Loucy (cell line): Measurements from ENCODE around the gene ATP5PB.

ENCODE experiments used
- H2AFZ ChIP-seq: fragments of 200-600 bp; sonication (generic); 2 replicates; pipeline ENCODE4 v1.6.0; 2016; ENCODE audit warnings: antibody characterized with exemption, mild to moderate bottlenecking, low read length, moderate library complexity
- H3F3A ChIP-seq: fragments of 200-600 bp; 2 replicates; pipeline ENCODE4 v1.6.0; 2016; ENCODE audit warnings: antibody characterized with exemption, low read depth, mild to moderate bottlenecking
- H3K27me3 ChIP-seq: fragments of 200-600 bp; sonication (generic); 2 replicates; pipeline ENCODE4 v1.6.1; 2014; ENCODE audit warnings: low read length, mild to moderate bottlenecking; ENCODE audit not compliant: insufficient read depth, poor library complexity, severe bottlenecking
- H3K36me3 ChIP-seq: fragments of 200-600 bp; sonication (generic); 2 replicates; pipeline ENCODE4 v1.6.1; 2016; ENCODE audit warnings: low read length; ENCODE audit not compliant: insufficient read depth
- H3K4me1 ChIP-seq: fragments of 200-600 bp; sonication (generic); 2 replicates; pipeline ENCODE4 v1.5.1; 2014; ENCODE audit warnings: low read length, mild to moderate bottlenecking; ENCODE audit not compliant: insufficient read depth, poor library complexity, severe bottlenecking
- H3K4me2 ChIP-seq: fragments of 200-600 bp; sonication (generic); 2 replicates; pipeline ENCODE4 v1.6.0; 2014; ENCODE audit warnings: antibody characterized with exemption, low read length, low read depth, mild to moderate bottlenecking; ENCODE audit not compliant: poor library complexity, severe bottlenecking
- H3K4me3 ChIP-seq: fragments of 200-600 bp; sonication (generic); 2 replicates; pipeline ENCODE4 v1.5.1; 2014; ENCODE audit warnings: low read length, mild to moderate bottlenecking, mixed read lengths; ENCODE audit not compliant: poor library complexity, severe bottlenecking
- H3K79me2 ChIP-seq: fragments of 200-600 bp; sonication (generic); 2 replicates; pipeline ENCODE4 v1.6.1; 2014; ENCODE audit warnings: low read length; ENCODE audit not compliant: insufficient read depth
- H3K9ac ChIP-seq: fragments of 200-600 bp; sonication (generic); 2 replicates; pipeline ENCODE4 v1.6.0; 2014; ENCODE audit warnings: mild to moderate bottlenecking, low read depth, low read length, moderate library complexity; ENCODE audit not compliant: poor library complexity, severe bottlenecking
- H3K9me2 ChIP-seq: fragments of 200-600 bp; sonication (generic); replicated peaks from 2 replicates; pipeline ENCODE4 v1.6.1; 2016; ENCODE audit warnings: low read depth, low read length, mixed read lengths
- H3K9me3 ChIP-seq: fragments of 200-600 bp; sonication (generic); 2 replicates; pipeline ENCODE4 v1.6.1; 2014; ENCODE audit warnings: mild to moderate bottlenecking, antibody characterized with exemption, low read length, low read depth; ENCODE audit not compliant: insufficient read depth
- H4K20me1 ChIP-seq: fragments of 200-600 bp; sonication (generic); 2 replicates; pipeline ENCODE4 v1.6.0; 2014; ENCODE audit warnings: antibody characterized with exemption, low read length, mild to moderate bottlenecking; ENCODE audit not compliant: insufficient read depth, poor library complexity, severe bottlenecking
- CTCF ChIP-seq: fragments of 200-600 bp; sonication (generic); conservative IDR thresholded peaks from 2 replicates; pipeline ENCODE4 v1.5.1; 2014; ENCODE audit warnings: mild to moderate bottlenecking, antibody characterized with exemption, low read length
- EZH2phosphoT487 ChIP-seq: fragments of 200-600 bp; IDR thresholded peaks from 2 replicates; pipeline ENCODE4 v1.6.1; 2018; ENCODE audit warnings: antibody characterized with exemption, mild to moderate bottlenecking, moderate library complexity, borderline replicate concordance

The ATP5PB gene

GRCh38 chr1:111496398-111496797, 47.1 kb downstream of the ATP5PB start:
- no peaks in the 10 kb centered on the region for H3K9me2 ChIP-seq
- H3K4me1 ChIP-seq = peaks cover 7% of the 10 kb centered on the region
- H3K4me3 ChIP-seq = no peak overlapping the region
- no peaks in the 10 kb centered on the region for H3K9me3 ChIP-seq
- H3K4me2 ChIP-seq = no peak overlapping the region
- H3F3A ChIP-seq = no peaks in the 10 kb centered on the region
- H4K20me1 ChIP-seq = no peaks in the 10 kb centered on the region
- TF ChIP-seq CTCF = no peak
- TF ChIP-seq EZH2phosphoT487 = no peak
- no peaks in the 10 kb centered on the region for H3K27me3 ChIP-seq
- H3K79me2 ChIP-seq = no peaks in the 10 kb centered on the region
- H3K9ac ChIP-seq = no peak overlapping the region
- H3K36me3 ChIP-seq = no peaks in the 10 kb centered on the region
- H2AFZ ChIP-seq = no peak overlapping the region

- TF ChIP-seq EZH2phosphoT487 (no peak), CTCF (no peak)
Measured at GRCh38 chr1:111497592-111497991, 48.3 kb downstream of the ATP5PB start.

GRCh38 chr1:111499026-111499785, 49.9 kb downstream of the ATP5PB start:
- Histone ChIP-seq H3F3A (no peaks in the 10 kb centered on the region), H3K27me3 (no peaks in the 10 kb centered on the region), H2AFZ (no peak overlapping the region), H3K4me2 (no peak overlapping the region), H3K9me2 (no peaks in the 10 kb centered on the region), H3K9me3 (no peaks in the 10 kb centered on the region), H3K4me1 (peaks cover 28% of the 10 kb centered on the region), H3K4me3 (no peak overlapping the region), H4K20me1 (no peaks in the 10 kb centered on the region), H3K9ac (no peak overlapping the region), H3K36me3 (no peaks in the 10 kb centered on the region), H3K79me2 (no peaks in the 10 kb centered on the region)
- no peak for TF ChIP-seq CTCF
- no peak for TF ChIP-seq EZH2phosphoT487

More at GRCh38 chr1:111497592-111497991, 48.3 kb downstream of the ATP5PB start:
- Histone ChIP-seq H3K4me2 (no peak overlapping the region), H3K36me3 (no peaks in the 10 kb centered on the region), H4K20me1 (no peaks in the 10 kb centered on the region), H3K27me3 (no peaks in the 10 kb centered on the region), H3K9ac (no peak overlapping the region), H3K9me3 (no peaks in the 10 kb centered on the region), H3K9me2 (no peaks in the 10 kb centered on the region), H3K4me1 (peaks cover 11% of the 10 kb centered on the region), H3F3A (no peaks in the 10 kb centered on the region), H3K4me3 (no peak overlapping the region), H2AFZ (no peak overlapping the region), H3K79me2 (no peaks in the 10 kb centered on the region)
